NCI-H187 (cell line): Measurements from ENCODE around the gene FGF13.

Source experiments
- DNase-seq, 2 experiments: peaks; one replicate each; lab custom pipeline; 2025; lab: John Stamatoyannopoulos, UW

Gene FGF13

GRCh38 chrX:138711399-138712347 is at the start of gene FGF13:
Gene FGF13, minus strand, starts transcription at chrX:138711717. Its CDS starts 714 bp downstream, at chrX:138711003.
- no peak for DNase-seq

- no peak for DNase-seq
Measured at GRCh38 chrX:138759217-138759943, 47.9 kb upstream of the FGF13 start.

GRCh38 chrX:138756234-138756633 is 44.7 kb upstream of the FGF13 start:
- no peak for DNase-seq

- DNase-seq = no peak
Measured at GRCh38 chrX:138754861-138755260, 43.3 kb upstream of the FGF13 start.

GRCh38 chrX:138748480-138748879 is 37.0 kb upstream of the FGF13 start:
- no peak for DNase-seq

- DNase-seq = no peak
Measured at GRCh38 chrX:138745196-138745595, 33.7 kb upstream of the FGF13 start.

- DNase-seq = no peak
Measured at GRCh38 chrX:138742217-138742616, 30.7 kb upstream of the FGF13 start.

GRCh38 chrX:138740341-138740740 is 28.8 kb upstream of the FGF13 start:
- DNase-seq = no peak

- DNase-seq = no peak
Measured at GRCh38 chrX:138723301-138723700, 11.8 kb upstream of the FGF13 start.

GRCh38 chrX:138719396-138719795 is 7.9 kb upstream of the FGF13 start:
- no peak for DNase-seq

- DNase-seq = no peak
Measured at GRCh38 chrX:138718941-138719340, 7.4 kb upstream of the FGF13 start.

GRCh38 chrX:138710866-138711341 is 613 bp downstream of the FGF13 start:
- DNase-seq = no peak

- DNase-seq = no peak
Measured at GRCh38 chrX:138709886-138710791, 1.4 kb downstream of the FGF13 start.

GRCh38 chrX:138708268-138708667 is 3.2 kb downstream of the FGF13 start:
- no peak for DNase-seq

- no peak for DNase-seq
Measured at GRCh38 chrX:138704596-138704995, 6.9 kb downstream of the FGF13 start.

- no peak for DNase-seq
Measured at GRCh38 chrX:138704101-138704500, 7.4 kb downstream of the FGF13 start.

- DNase-seq = no peak
Measured at GRCh38 chrX:138692591-138692990, 18.9 kb downstream of the FGF13 start.

- DNase-seq = no peak
Measured at GRCh38 chrX:138691186-138691585, 20.3 kb downstream of the FGF13 start.

GRCh38 chrX:138690591-138690990 is 20.9 kb downstream of the FGF13 start:
- no peak for DNase-seq

GRCh38 chrX:138683600-138683999 is 27.9 kb downstream of the FGF13 start:
- DNase-seq = no peak

- no peak for DNase-seq
Measured at GRCh38 chrX:138669693-138670092, 41.8 kb downstream of the FGF13 start.

GRCh38 chrX:138664466-138664865 is 47.1 kb downstream of the FGF13 start:
- DNase-seq = no peak
